ENCODE data around the gene MFAP1. TPM values are rescaled to one million over a fixed set of nuclear protein-coding genes. Genes with fewer than 3 reads are reported as not detected.

MFAP1 gene
- 10 to 100 TPM; 18.0 to 21.4 (median 20.7) TPM for total RNA-seq
- 10 to 100 TPM; 17.2 to 31.4 (median 23.5) TPM for polyA plus RNA-seq
- long read RNA-seq, donor 1, transcript MFAP1-201 (9 exons, 2,155 nt) = major isoform, 20 of 22 reads
- long read RNA-seq, donor 1, partial matches to known transcripts = 2 of 22 reads
- long read RNA-seq, donor 1, other reads (novel, unspliced or antisense) = 0 of 22 reads
- long read RNA-seq, donor 2, transcript MFAP1-201 (9 exons, 2,155 nt) = major isoform, 38 of 43 reads
- long read RNA-seq, donor 2, partial matches to known transcripts = 4 of 43 reads
- long read RNA-seq, donor 2, other reads (novel, unspliced or antisense) = 1 of 43 reads

GRCh38 chr15:43824302-43825246 is at the start of gene MFAP1:
Gene MFAP1 (minus strand): TSS chr15:43824690. CDS start chr15:43824569, 121 bp downstream.
- 7 to 8% (median 8%) methylated on average over 46 of the region's 46 CpGs for WGBS, 3 donors
- ATAC-seq (peak; percentile 95 to 99 (median 97)), DNase-seq (peak; percentile 92 to 97)
- Histone ChIP-seq H3K4me3 (peak within 1 kb of the TSS; percentile 83), H3K27me3 (ENCODE audit: insufficient read depth in 3 of 3, low read length in 2 of 3) (peaks cover 0 to 20% (median 2%) of the 10 kb centered on the region in 3 donors), H3K9me3 (no peaks in the 10 kb centered on the region), H3K27ac (peak within 1 kb of the TSS; percentile 92), H3K4me1 (peaks cover 20% of the 10 kb centered on the region), H3K36me3 (ENCODE audit: insufficient read depth in 1 of 2, low read depth in 1 of 2) (no peaks in the 10 kb centered on the region)
- no peak for TF ChIP-seq CTCF (IDR thresholded peaks at IDR 0.05)
- intact Hi-C loops (cut with DNase I) = no loop called here

GRCh38 chr15:43873651-43874050 is 49.2 kb upstream of the MFAP1 start:
- no peak for TF ChIP-seq CTCF (IDR thresholded peaks at IDR 0.05)
- DNase-seq (no peak), ATAC-seq (no peak)
- H3K4me3 ChIP-seq = no peak overlapping the region
- no peaks in the 10 kb centered on the region for H3K27me3 ChIP-seq (ENCODE audit: insufficient read depth in 3 of 3, low read length in 2 of 3)
- H3K27ac ChIP-seq = no peak overlapping the region
- H3K9me3 ChIP-seq = no peaks in the 10 kb centered on the region
- 94 to 96% (median 95%) methylated on average over 10 of the region's 10 CpGs for WGBS, 3 donors
- no peaks in the 10 kb centered on the region for H3K36me3 ChIP-seq (ENCODE audit: insufficient read depth in 1 of 2, low read depth in 1 of 2)
- H3K4me1 ChIP-seq = no peaks in the 10 kb centered on the region
- intact Hi-C loops (cut with DNase I) = loop anchor here in 1 of 2 donors (10.0 kb wide), 1 partner anchor 191 kb away; no protein-coding TSS in a partner anchor

- no peaks in the 10 kb centered on the region for H3K4me1 ChIP-seq
- intact Hi-C loops (cut with DNase I) = loop anchor here in 1 of 2 donors (10.0 kb wide), 1 partner anchor 192 kb away; no protein-coding TSS in a partner anchor
- no peak overlapping the region for H3K27ac ChIP-seq
- peak; percentile 40 for TF ChIP-seq CTCF (IDR thresholded peaks at IDR 0.05)
- H3K4me3 ChIP-seq = no peak overlapping the region
- H3K27me3 ChIP-seq (ENCODE audit: insufficient read depth in 3 of 3, low read length in 2 of 3) = no peaks in the 10 kb centered on the region
- ATAC-seq (peak in 1 of 4 donors; percentile 37), DNase-seq (no peak)
- 63 to 65% (median 63%) methylated on average over 6 of the region's 6 CpGs for WGBS, 3 donors
- H3K9me3 ChIP-seq = no peaks in the 10 kb centered on the region
- no peaks in the 10 kb centered on the region for H3K36me3 ChIP-seq (ENCODE audit: insufficient read depth in 1 of 2, low read depth in 1 of 2)
These were observed 48.0 kb upstream of the MFAP1 start for GRCh38 chr15:43872416-43873020.

GRCh38 chr15:43871835-43872234 is 47.3 kb upstream of the MFAP1 start:
- Histone ChIP-seq H3K36me3 (ENCODE audit: insufficient read depth in 1 of 2, low read depth in 1 of 2) (no peaks in the 10 kb centered on the region), H3K4me1 (no peaks in the 10 kb centered on the region), H3K27me3 (ENCODE audit: insufficient read depth in 3 of 3, low read length in 2 of 3) (no peaks in the 10 kb centered on the region), H3K27ac (no peak overlapping the region), H3K4me3 (no peak overlapping the region), H3K9me3 (no peaks in the 10 kb centered on the region)
- no peak for TF ChIP-seq CTCF (IDR thresholded peaks at IDR 0.05)
- 98 to 100% (median 98%) methylated on average over 2 of the region's 2 CpGs for WGBS, 3 donors
- intact Hi-C loops (cut with DNase I) = loop anchor here in 1 of 2 donors (10.0 kb wide), 1 partner anchor 193 kb away; no protein-coding TSS in a partner anchor
- ATAC-seq (no peak), DNase-seq (no peak)

Data from psoas muscle (tissue), 8 donors.